HG02610 (cell line): ENCODE measurements around the gene GPC6.
"Not testable (repeated sequence)": the region's sequence is repeated elsewhere in the genome, so short reads cannot be mapped to it uniquely, and the experiment has no call there.

Experiments used
- ATAC-seq: cut with Tn5 transposase; IDR thresholded peaks from one replicate; pipeline ENCODE4 v1.9.1; 2021; ENCODE audit warnings: mild to moderate bottlenecking, moderate library complexity; ENCODE audit not compliant: unreplicated experiment

The GPC6 gene

DNA sequence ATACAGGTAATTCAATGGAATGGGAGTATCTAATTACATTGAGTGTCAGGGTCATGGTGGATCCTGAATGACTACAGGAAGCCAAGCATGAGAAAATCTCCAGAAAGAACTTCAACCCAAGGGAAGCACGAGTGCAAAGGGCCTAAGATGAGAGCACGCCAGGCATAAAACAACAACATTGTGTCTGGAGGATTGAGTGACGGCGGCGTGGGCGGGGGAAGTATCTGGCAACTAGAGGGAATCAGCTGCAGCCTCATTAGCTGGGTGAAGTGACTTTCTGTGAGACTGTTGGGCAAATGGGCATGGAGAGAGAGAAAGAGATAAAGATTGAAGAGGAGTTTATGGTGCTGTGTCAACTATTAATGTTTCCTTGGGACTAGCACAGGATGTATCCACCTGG lies 194.3 kb downstream of the GPC6 start:
- no peak for ATAC-seq

DNA sequence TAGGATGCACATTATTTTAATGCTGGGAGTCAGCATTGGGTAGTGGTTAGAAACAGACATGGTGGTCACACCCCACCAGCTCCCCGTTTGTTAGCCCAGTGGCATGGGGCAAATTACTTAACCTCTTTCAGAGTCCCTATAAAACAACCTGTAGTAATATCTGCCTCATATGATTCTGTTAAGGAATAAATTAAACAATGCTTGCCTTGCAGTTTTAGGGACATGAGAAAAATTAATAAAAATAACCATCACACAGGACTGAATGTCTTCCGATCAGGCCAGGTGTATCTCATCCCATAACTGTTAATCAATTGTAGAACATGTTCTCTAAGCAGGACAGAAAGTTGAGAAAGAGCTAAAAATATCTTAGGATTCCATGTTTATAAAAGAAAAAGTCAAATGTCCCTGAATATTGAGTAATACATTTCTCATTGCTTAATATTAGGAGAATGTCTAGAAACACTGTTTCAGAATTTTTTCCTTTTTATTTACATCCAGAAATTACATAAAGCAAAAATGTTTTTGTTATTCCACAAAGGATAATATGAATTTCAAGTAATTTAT lies 196.5 kb downstream of the GPC6 start:
- ATAC-seq: no peak

GRCh38 chr13:93425411-93425810 lies 198.8 kb downstream of the GPC6 start:
- ATAC-seq: no peak

- no peak for ATAC-seq
These were observed 203.8 kb downstream of the GPC6 start for GRCh38 chr13:93430381-93430780.

GRCh38 chr13:93435651-93436050 lies 209.0 kb downstream of the GPC6 start:
- no peak for ATAC-seq

- ATAC-seq: no peak
These were observed 210.5 kb downstream of the GPC6 start for GRCh38 chr13:93437081-93437480.

DNA sequence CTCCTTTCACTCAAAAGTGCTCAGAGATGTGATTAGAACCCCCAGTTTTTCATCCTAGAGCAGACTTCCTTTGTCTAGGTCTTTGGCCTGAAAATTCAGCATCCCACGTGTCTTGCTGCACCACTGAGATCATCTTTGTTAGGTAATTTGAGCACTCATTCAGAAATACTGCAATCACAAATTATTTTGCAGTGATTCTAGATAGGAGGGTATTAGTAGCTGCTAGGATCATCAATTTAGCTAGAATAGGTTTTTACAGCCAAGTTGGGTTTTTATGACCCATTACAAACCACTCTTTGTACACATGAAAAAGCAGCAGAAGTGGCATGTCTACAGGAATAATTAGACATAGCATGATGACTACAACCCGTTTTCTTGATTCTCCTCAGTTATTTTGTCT lies 219.6 kb downstream of the GPC6 start:
- no peak for ATAC-seq

DNA sequence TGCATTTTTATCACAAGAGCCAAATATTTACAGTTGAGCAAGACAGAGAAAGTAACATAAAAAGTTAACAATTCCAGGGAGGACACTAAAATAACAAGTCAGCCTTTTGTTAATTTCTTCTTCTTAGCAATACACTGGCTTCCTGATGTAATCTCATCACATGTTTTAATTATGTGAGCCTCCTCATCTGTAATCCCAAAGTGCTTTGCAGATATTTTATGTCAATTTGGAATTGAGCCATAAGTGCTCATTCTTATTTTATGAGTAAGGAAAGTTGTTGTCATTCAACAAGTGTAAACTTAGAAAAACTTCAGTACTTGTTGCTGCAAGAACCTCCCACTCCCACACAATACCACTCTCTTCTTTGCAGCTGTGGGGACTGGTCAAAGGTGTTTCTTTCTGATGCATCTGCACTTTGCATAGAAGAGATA lies 223.6 kb downstream of the GPC6 start:
- no peak for ATAC-seq

- ATAC-seq: no peak
These were observed 224.2 kb downstream of the GPC6 start for GRCh38 chr13:93450761-93451160.

DNA sequence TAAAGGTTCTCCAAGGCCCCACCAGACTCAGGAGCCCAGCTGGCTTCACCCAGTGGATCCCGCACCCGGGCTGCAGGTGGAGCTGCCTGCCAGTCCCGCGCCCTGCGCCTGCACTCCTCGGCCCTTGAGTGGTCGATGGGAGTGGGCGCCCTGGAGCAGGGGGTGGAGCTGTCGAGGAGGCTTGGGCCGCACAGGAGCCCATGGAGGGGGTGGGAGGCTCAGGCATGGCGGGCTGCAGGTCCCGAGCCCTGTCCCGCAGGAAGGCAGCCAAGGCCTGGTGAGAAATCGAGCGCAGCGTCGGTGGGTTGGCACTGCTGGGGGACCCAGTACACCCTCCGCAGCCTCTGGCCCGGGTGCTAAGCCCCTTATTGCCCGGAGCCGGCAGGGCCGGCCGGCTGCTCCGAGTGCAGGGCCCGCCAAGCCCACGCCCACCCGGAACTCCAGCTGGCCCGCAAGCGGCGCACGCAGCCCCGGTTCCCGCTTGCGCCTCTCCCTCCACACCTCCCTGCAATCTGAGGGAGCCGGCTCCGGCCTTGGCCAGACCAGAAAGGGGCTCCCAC lies 228.1 kb downstream of the GPC6 start:
- not testable (repeated sequence) for ATAC-seq

- no peak for ATAC-seq
These were observed 229.3 kb downstream of the GPC6 start for GRCh38 chr13:93455861-93456260.

- no peak for ATAC-seq
These were observed 233.4 kb downstream of the GPC6 start for GRCh38 chr13:93460005-93460404.

- ATAC-seq: no peak
These were observed 235.5 kb downstream of the GPC6 start for GRCh38 chr13:93462151-93462550.

DNA sequence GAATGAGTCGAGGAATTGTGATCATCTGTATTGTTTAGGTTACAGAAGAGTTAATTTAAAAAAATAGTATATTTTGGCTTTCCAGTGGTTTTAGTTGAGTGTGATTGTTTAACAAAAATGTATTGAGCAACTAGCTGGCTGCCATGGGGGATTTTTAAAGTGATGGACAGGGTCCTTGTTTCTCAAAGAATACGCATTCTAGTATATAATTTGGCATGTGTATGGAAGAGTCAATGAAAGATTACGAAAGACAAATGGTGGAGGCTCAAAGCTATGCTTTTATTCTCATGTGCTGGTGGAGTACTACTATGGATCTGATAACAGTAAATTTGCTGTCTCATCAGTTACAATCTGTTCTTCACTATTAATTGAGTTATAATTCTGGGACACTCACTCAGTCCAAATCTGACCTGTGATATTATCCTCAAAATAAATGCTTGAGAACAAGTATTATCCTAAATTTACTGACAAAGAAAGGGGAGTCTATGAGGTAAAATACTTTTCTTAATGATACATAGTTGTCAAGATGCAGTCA lies 240.0 kb downstream of the GPC6 start:
- ATAC-seq: no peak

GRCh38 chr13:93467175-93467574 lies 240.6 kb downstream of the GPC6 start:
- ATAC-seq: no peak

DNA sequence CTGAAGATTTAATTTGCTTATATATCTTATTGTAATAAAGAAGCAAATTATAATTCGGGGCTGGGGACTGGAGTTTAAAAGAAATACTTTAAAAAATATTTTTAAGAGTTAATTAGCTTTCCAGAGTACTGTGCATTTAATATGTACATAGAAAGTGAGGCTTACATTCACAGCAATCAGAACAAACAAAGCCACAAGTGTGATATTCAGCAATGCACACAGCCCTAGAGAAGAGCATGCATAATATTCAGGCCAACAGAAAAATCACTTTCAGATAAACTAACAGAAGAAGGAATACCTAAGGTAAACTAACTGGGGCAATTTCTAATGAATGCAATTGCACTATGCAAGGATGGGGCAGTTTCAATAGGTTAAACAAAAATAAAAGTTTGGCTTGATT lies 241.8 kb downstream of the GPC6 start:
- no peak for ATAC-seq

GRCh38 chr13:93472296-93472695 lies 245.7 kb downstream of the GPC6 start:
- no peak for ATAC-seq

GRCh38 chr13:93472814-93473296 lies 246.2 kb downstream of the GPC6 start:
- ATAC-seq: no peak

GRCh38 chr13:93473441-93474270 lies 247.0 kb downstream of the GPC6 start:
- no peak for ATAC-seq

GRCh38 chr13:93476175-93476574 lies 249.6 kb downstream of the GPC6 start:
- no peak for ATAC-seq

DNA sequence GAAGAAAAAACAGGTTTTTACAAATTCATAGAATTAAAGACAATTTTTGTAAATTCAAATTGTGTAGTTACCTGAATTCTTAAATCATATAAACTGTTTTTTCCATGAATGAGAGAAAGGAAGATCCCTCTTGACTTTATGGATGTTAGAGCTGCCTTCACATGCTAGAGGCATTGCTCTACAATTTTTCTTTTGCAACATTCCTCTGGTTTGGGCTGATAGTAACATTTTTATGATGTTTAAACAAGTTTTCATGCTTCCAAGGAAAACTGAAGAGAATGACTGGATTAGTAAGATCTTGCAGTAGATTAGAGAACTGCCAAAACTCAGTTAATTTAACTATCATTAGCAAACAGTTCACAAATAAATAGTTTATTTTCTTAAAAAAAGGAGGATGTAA lies 250.6 kb downstream of the GPC6 start:
- no peak for ATAC-seq

DNA sequence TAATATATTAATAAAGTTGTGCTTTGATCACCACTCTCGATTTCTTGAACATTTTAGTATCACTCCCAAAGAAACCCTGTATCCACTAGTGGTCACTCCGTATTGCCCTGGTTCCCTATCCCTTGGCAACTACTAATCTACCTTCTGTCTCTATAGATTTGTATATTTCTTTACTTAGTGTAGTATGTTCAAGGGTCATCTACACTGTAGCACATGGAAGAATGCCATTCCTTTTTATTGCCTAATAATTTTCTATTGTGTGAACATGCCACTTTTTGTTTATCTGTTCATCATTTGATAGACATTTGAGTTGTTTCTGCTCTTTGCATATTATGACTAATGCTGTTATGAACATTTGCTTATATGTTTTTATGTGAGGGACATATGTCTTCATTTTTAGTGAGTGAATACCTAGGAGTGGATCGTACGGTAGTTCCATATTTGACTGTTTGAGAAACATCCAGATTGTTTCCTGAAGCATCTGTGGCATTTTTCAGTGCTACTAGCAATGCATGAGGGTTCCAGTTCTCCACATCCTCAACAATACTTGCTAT lies 254.0 kb downstream of the GPC6 start:
- ATAC-seq: no peak
